Fibroblast of the aortic adventitia (primary cell): Measurements from ENCODE around the gene RNASE13. TPM values are rescaled to one million over a fixed set of nuclear protein-coding genes. Genes with fewer than 3 reads are reported as not detected.

ENCODE experiments used
- DNase-seq: peaks from one replicate; pipeline ENCODE4 v3.0.0-alpha.2; 2010; ENCODE audit warnings: low read depth
- H3K4me3 ChIP-seq: 2 replicates; pipeline ENCODE4 v1.5.1; 2011; ENCODE audit warnings: low read depth, mild to moderate bottlenecking, control low read depth, low read length, moderate library complexity
- CTCF ChIP-seq: IDR thresholded peaks from 2 replicates; pipeline ENCODE4 v1.5.1; 2011; ENCODE audit warnings: mild to moderate bottlenecking, low read length, control low read depth, inconsistent platforms; ENCODE audit not compliant: insufficient read depth
- total RNA-seq: library from RNA; depleted of rRNA; stranded (reverse); fragments of >200 nt; gene quantifications from 2 replicates; pipeline ENCODE4 v1.2.3, GENCODE V29; 2012; ENCODE audit warnings: low replicate concordance

Gene RNASE13
- total RNA-seq, 1 donor, result not detected

GRCh38 chr14:21001218-21001617 lies 33.4 kb downstream of the RNASE13 start:
- no peak for TF ChIP-seq CTCF
- H3K4me3 ChIP-seq, result no peak overlapping the region
- no peak for DNase-seq

GRCh38 chr14:20999591-20999990 lies 35.0 kb downstream of the RNASE13 start:
- DNase-seq, result no peak
- TF ChIP-seq CTCF, result no peak
- H3K4me3 ChIP-seq, result no peak overlapping the region

- DNase-seq, result peak; percentile 73
- TF ChIP-seq CTCF, result no peak
- H3K4me3 ChIP-seq, result no peak within 1 kb of the TSS
Measured at GRCh38 chr14:20998674-20999366, 35.8 kb downstream of the RNASE13 start, which contains the start of gene SLC39A2. TSS of gene SLC39A2 (plus strand) at chr14:20999293. CDS start at chr14:20999447, 154 bp downstream.

GRCh38 chr14:20998139-20998538 lies 36.5 kb downstream of the RNASE13 start:
- no peak for DNase-seq
- TF ChIP-seq CTCF, result no peak
- H3K4me3 ChIP-seq, result no peak overlapping the region

GRCh38 chr14:20997564-20997963 lies 37.0 kb downstream of the RNASE13 start:
- TF ChIP-seq CTCF, result no peak

GRCh38 chr14:20997115-20997514 lies 37.5 kb downstream of the RNASE13 start:
- DNase-seq, result no peak
- no peak for TF ChIP-seq CTCF

More at GRCh38 chr14:20997564-20997963, 37.0 kb downstream of the RNASE13 start:
- no peak for DNase-seq
- H3K4me3 ChIP-seq, result no peak overlapping the region

GRCh38 chr14:20996521-20996920 lies 38.1 kb downstream of the RNASE13 start:
- TF ChIP-seq CTCF, result no peak
- H3K4me3 ChIP-seq, result no peak overlapping the region
- DNase-seq, result no peak

More at GRCh38 chr14:20997115-20997514, 37.5 kb downstream of the RNASE13 start:
- H3K4me3 ChIP-seq, result no peak overlapping the region
